Sigmoid colon (tissue), 7 donors: ENCODE data around the gene LPCAT3. TPM values are rescaled to one million over a fixed set of nuclear protein-coding genes. Genes with fewer than 3 reads are reported as not detected.

ENCODE experiments used
- DNase-seq: peaks from one replicate; pipeline ENCODE4 v3.0.0-alpha.2; 2019
- H3K27ac ChIP-seq, 4 donors: fragments of 200-600 bp; sonication (generic); one replicate each; pipeline ENCODE4 v1.5.1; 2016 to 2019; ENCODE audit warnings: mild to moderate bottlenecking in 1 of 4
- H3K27me3 ChIP-seq, 3 donors: fragments of 200-600 bp; sonication (generic); one replicate each; pipeline ENCODE4 v1.5.1; 2019; ENCODE audit warnings: mild to moderate bottlenecking in 1 of 3
- H3K36me3 ChIP-seq, 4 donors: fragments of 200-600 bp; sonication (generic); one replicate each; pipeline ENCODE4 v1.5.1; 2016 to 2019
- H3K4me1 ChIP-seq, 4 donors: fragments of 200-600 bp; sonication (generic); one replicate each; pipeline ENCODE4 v1.5.1; 2017 to 2019
- H3K4me3 ChIP-seq, 4 donors: fragments of 200-600 bp; sonication (generic); one replicate each; pipeline ENCODE4 v1.5.1; 2017 to 2019; ENCODE audit warnings: mild to moderate bottlenecking in 2 of 4, moderate library complexity in 1 of 4
- H3K9me3 ChIP-seq, 4 donors: fragments of 200-600 bp in 3 of 4; sonication (generic) in 3 of 4; one replicate each; pipeline versions ENCODE4 v1.5.1 to v1.6.1; 2013 to 2019
- EP300 ChIP-seq, 4 donors: sonication (generic); formaldehyde crosslinking; IDR thresholded peaks; one replicate each; pipeline ENCODE4 v1.6.1; 2017; ENCODE audit warnings: antibody characterized with exemption in 4 of 4
- POLR2A ChIP-seq, 2 donors: fragments of 450-650 bp; IDR thresholded peaks; one replicate each; pipeline ENCODE4 v1.6.1; 2016; ENCODE audit warnings: antibody characterized with exemption in 2 of 2, mild to moderate bottlenecking in 2 of 2, moderate library complexity in 2 of 2
- POLR2AphosphoS5 ChIP-seq, 4 donors: sonication (generic); formaldehyde crosslinking; IDR thresholded peaks; one replicate each; pipeline ENCODE4 v1.6.1; 2017; ENCODE audit warnings: antibody characterized with exemption in 4 of 4
- WGBS, 2 donors: extraction: QIAGEN DNeasy Blood & Tissue Kit; methylation state at CpG; one replicate each; pipeline ENCODE4 v1.1.7; 2013; 5-methylcytosine and 5-hydroxymethylcytosine counted together
- intact Hi-C: fragments of 100-400 bp; cut with DNase I; formaldehyde crosslinking; loops from one replicate; pipeline ENCODE4 v1.15.1; 2023
- polyA plus RNA-seq, 3 donors: library from polyadenylated mRNA; stranded (reverse); fragments of 200-250 nt; gene quantifications; one replicate each; pipeline ENCODE4 v1.2.3, GENCODE V29; 2013
- total RNA-seq, 4 donors: library from RNA; depleted of rRNA; stranded (reverse); fragments of >200 nt; gene quantifications; one replicate each; pipeline ENCODE4 v1.1.0, GENCODE V29; 2016
- TF ChIP-seq, protein P1 (sequence below), 4 experiments: fragments of 450-650 bp in 3 of 4; fragments of 200-600 bp in 1 of 4; IDR thresholded peaks; one replicate each; pipeline ENCODE4 v1.5.1; 2016 to 2019; ENCODE audit warnings: antibody characterized with exemption in 4 of 4, mild to moderate bottlenecking in 3 of 4, moderate library complexity in 2 of 4
- donor health status: healthy with polysubstance abuse.
- donor health status: Bipolar disorder and iron deficiency.
- donor health status: healthy.

The LPCAT3 gene
- total and polyA plus RNA-seq, 7 donors, result 7.8 to 47.9 (median 25.3) TPM

DNA sequence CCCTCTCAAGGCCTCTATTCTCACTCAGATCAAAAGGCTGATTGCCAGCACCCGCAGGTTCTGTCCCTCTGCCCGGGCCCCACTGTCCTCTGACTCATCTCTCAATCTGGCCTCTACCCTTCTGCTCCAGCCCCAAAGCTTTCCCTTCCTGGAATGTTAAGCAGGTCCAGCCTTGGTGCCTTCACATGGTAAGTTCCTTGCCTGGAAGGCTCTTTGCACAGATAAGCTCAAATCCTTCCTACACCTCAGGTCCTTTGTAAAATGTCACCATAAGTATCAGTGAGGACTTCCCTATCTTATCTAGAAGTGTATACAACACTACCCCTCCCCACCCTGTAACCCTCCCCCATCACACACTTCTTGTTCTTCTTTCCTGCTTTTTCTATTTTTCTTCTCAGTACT is 22.2 kb downstream of the LPCAT3 start:
- H3K27me3 ChIP-seq, result no peaks in the 10 kb centered on the region
- no peak overlapping the region for H3K4me3 ChIP-seq
- no peak for DNase-seq
- no peaks in the 10 kb centered on the region for H3K9me3 ChIP-seq
- 75 to 78% methylated on average over 2 of the region's 2 CpGs for WGBS, 2 donors
- TF ChIP-seq EP300 (IDR thresholded peaks at IDR 0.05), result no peak
- H3K27ac ChIP-seq, result no peak overlapping the region
- intact Hi-C loops, result no loop called here
- peaks cover 0 to 23% (median 6%) of the 10 kb centered on the region in 4 donors for H3K36me3 ChIP-seq
- H3K4me1 ChIP-seq, result no peaks in the 10 kb centered on the region

DNA sequence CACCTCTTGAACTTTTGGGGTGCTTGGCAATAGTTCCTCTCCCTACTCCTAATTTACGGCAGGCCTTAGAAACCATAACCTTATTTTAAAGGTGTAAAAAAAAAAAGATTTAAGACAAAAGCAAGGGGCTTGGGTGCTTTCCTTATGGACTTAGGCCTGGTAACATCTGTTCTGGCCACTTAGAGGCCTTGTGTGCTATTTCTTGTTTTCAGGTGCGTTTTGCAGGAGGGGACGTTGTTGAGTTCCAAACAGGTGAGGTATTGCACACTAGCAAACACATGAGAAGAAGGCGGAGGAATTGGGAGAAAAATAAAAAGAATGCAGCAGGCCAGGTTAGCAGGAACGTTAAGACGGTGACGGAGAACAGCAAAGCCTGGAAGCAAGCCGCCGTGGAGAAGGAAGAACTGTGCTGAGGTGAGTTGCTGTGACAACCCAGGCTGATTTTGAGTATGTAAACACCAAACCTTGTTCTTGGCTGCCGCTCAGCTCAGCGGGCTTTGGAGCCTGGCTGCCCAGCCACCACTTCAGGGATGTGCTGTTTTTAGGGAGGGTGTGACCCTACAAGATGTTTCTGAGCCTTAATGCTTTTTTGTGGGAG is 30.2 kb downstream of the LPCAT3 start:
- Histone ChIP-seq H3K27me3 (no peaks in the 10 kb centered on the region), H3K4me1 (peaks cover 0 to 23% (median 19%) of the 10 kb centered on the region in 4 donors), H3K36me3 (peaks cover 0 to 11% (median 3%) of the 10 kb centered on the region in 4 donors), H3K9me3 (no peaks in the 10 kb centered on the region), H3K4me3 (peak overlapping the region in 1 of 4 donors; percentile 2), H3K27ac (peak overlapping the region; percentile 72 to 82 (median 80))
- WGBS, 2 donors, result 22 to 68% methylated on average over 11 of the region's 11 CpGs
- TF ChIP-seq EP300 (IDR thresholded peaks at IDR 0.05) (no peak), POLR2AphosphoS5 (IDR thresholded peaks at IDR 0.05) (peak in 3 of 4 donors; percentile 22 to 35 (median 32))
- peak; percentile 86 for DNase-seq
- intact Hi-C loops, result no loop called here

DNA sequence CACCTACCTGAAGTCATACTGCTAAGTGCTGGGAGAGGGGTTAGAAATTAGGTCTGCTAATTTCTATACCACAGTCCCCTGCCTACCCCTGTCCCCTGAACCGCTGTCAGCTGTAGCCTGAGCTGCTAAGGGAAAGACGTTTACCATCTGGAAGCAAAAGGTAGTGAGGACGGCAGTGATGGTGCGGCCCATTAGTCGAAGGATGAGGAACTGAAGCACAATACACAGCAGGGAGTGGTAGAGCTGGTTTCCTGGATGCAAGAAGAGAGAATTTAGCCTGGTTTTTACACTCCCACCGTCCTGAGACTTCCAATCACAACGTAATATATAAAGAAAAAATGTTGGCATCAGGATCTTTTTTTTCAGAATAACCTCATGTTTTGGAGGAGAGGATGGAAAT is 35.7 kb downstream of the LPCAT3 start:
- WGBS, 2 donors, result 89 to 92% methylated on average over 7 of the region's 7 CpGs
- intact Hi-C loops, result no loop called here
- peaks cover 13 to 66% (median 34%) of the 10 kb centered on the region in 4 donors for H3K36me3 ChIP-seq
- H3K4me3 ChIP-seq, result no peak overlapping the region
- H3K9me3 ChIP-seq, result no peaks in the 10 kb centered on the region
- H3K27ac ChIP-seq, result no peak overlapping the region
- no peak for DNase-seq
- TF ChIP-seq, protein P1, sequence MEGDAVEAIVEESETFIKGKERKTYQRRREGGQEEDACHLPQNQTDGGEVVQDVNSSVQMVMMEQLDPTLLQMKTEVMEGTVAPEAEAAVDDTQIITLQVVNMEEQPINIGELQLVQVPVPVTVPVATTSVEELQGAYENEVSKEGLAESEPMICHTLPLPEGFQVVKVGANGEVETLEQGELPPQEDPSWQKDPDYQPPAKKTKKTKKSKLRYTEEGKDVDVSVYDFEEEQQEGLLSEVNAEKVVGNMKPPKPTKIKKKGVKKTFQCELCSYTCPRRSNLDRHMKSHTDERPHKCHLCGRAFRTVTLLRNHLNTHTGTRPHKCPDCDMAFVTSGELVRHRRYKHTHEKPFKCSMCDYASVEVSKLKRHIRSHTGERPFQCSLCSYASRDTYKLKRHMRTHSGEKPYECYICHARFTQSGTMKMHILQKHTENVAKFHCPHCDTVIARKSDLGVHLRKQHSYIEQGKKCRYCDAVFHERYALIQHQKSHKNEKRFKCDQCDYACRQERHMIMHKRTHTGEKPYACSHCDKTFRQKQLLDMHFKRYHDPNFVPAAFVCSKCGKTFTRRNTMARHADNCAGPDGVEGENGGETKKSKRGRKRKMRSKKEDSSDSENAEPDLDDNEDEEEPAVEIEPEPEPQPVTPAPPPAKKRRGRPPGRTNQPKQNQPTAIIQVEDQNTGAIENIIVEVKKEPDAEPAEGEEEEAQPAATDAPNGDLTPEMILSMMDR (IDR thresholded peaks at IDR 0.05), result no peak
- TF ChIP-seq EP300 (IDR thresholded peaks at IDR 0.05), result no peak
- no peak for TF ChIP-seq POLR2A (IDR thresholded peaks at IDR 0.05)
- no peak for TF ChIP-seq POLR2AphosphoS5 (IDR thresholded peaks at IDR 0.05)
- peaks cover 0 to 6% (median 4%) of the 10 kb centered on the region in 4 donors for H3K4me1 ChIP-seq
- no peaks in the 10 kb centered on the region for H3K27me3 ChIP-seq

- 86 to 91% methylated on average over 10 of the region's 10 CpGs for WGBS, 2 donors
- H3K9me3 ChIP-seq, result no peaks in the 10 kb centered on the region
- no peaks in the 10 kb centered on the region for H3K27me3 ChIP-seq
- intact Hi-C loops, result no loop called here
- H3K27ac ChIP-seq, result no peak overlapping the region
- H3K36me3 ChIP-seq, result peaks cover 24 to 77% (median 40%) of the 10 kb centered on the region in 4 donors
- H3K4me3 ChIP-seq, result no peak overlapping the region
- TF ChIP-seq POLR2AphosphoS5 (IDR thresholded peaks at IDR 0.05) (no peak), POLR2A (IDR thresholded peaks at IDR 0.05) (no peak), EP300 (IDR thresholded peaks at IDR 0.05) (no peak)
- TF ChIP-seq, protein P1 (IDR thresholded peaks at IDR 0.05), result no peak
- no peaks in the 10 kb centered on the region for H3K4me1 ChIP-seq
- no peak for DNase-seq
Observed at GRCh38 chr12:6981152-6982052, 36.9 kb downstream of the LPCAT3 start.

- Histone ChIP-seq H3K9me3 (no peaks in the 10 kb centered on the region), H3K4me3 (no peak overlapping the region), H3K4me1 (no peaks in the 10 kb centered on the region), H3K27me3 (no peaks in the 10 kb centered on the region), H3K27ac (no peak overlapping the region), H3K36me3 (peaks cover 24 to 84% (median 46%) of the 10 kb centered on the region in 4 donors)
- DNase-seq, result no peak
- intact Hi-C loops, result no loop called here
- no peak for TF ChIP-seq POLR2A (IDR thresholded peaks at IDR 0.05)
- no peak for TF ChIP-seq POLR2AphosphoS5 (IDR thresholded peaks at IDR 0.05)
- TF ChIP-seq, protein P1 (IDR thresholded peaks at IDR 0.05), result no peak
- no peak for TF ChIP-seq EP300 (IDR thresholded peaks at IDR 0.05)
Observed at GRCh38 chr12:6980740-6981139, 37.5 kb downstream of the LPCAT3 start.
